A549 (cell line): ENCODE results near the gene KRABD2.

Experiments
- ATAC-seq, 2 experiments: fragments of 200-7000 bp in 1 of 2; fragments of >200 bp in 1 of 2; cut with Nextera tagmentation in 1 of 2; cut with Tn5 transposase in 1 of 2; 3 replicates each; pipeline versions ENCODE4 v1.8.0 to v1.9.1; 2018 to 2020; ENCODE audit warnings: mild to moderate bottlenecking in 1 of 2, moderate library complexity in 1 of 2
- CTCF ChIA-PET: fragments of 300-600 bp; sonication (Branson Sonifier 250); formaldehyde crosslinking; extraction: SDS; loops from one replicate; lab custom pipeline; 2021; ENCODE audit warnings: antibody characterized with exemption, inconsistent platforms; lab: Yijun Ruan, JAX
- POLR2A ChIA-PET: fragments of 350-600 bp; formaldehyde crosslinking; extraction: SDS; loops from one replicate; lab custom pipeline; 2021; ENCODE audit warnings: antibody characterized with exemption, inconsistent platforms; lab: Yijun Ruan, JAX
- DNase-seq, 2 experiments: peaks; one replicate each; pipeline versions ENCODE4 v3.0.0 to v3.0.0-alpha.2; 2011 to 2016; ENCODE audit warnings: low read depth in 1 of 2, low spot score in 1 of 2
- FAIRE-seq: peaks from 2 replicates; lab custom pipeline; 2011; peaks lifted over from hg19 to GRCh38; lab: Jason Lieb, UNC
- H3K27ac ChIP-seq, 2 experiments: fragments of >200 bp; sonication (Bioruptor Twin); formaldehyde crosslinking; 3 replicates each; pipeline ENCODE4 v1.5.1; 2016 to 2017
- H3K4me1 ChIP-seq: fragments of >200 bp; sonication (Bioruptor Twin); formaldehyde crosslinking; 3 replicates; pipeline ENCODE4 v1.6.1; 2016
- H3K4me2 ChIP-seq: fragments of >200 bp; sonication (Bioruptor Twin); formaldehyde crosslinking; 3 replicates; pipeline ENCODE4 v1.6.1; 2016
- H3K4me3 ChIP-seq: fragments of >200 bp; sonication (Bioruptor Twin); formaldehyde crosslinking; 3 replicates; pipeline ENCODE4 v1.5.1; 2016
- H3K9me3 ChIP-seq: fragments of >200 bp; sonication (Bioruptor Twin); formaldehyde crosslinking; 3 replicates; pipeline ENCODE4 v1.6.1; 2016
- BCL3 ChIP-seq: fragments of >200 bp; sonication (Bioruptor Twin); formaldehyde crosslinking; IDR thresholded peaks from 3 replicates; pipeline ENCODE4 v1.6.1; 2016
- CBX8 ChIP-seq: fragments of 200-600 bp; sonication (generic); IDR thresholded peaks from 2 replicates; pipeline ENCODE4 v1.6.1; 2016
- CEBPB ChIP-seq, 2 experiments: fragments of >200 bp in 1 of 2; sonication (Bioruptor Twin) in 1 of 2; formaldehyde crosslinking in 1 of 2; IDR thresholded peaks; 2 replicates each; pipeline ENCODE4 v1.6.1; 2012 to 2016
- CHD2 ChIP-seq: fragments of 150-350 bp; IDR thresholded peaks from 2 replicates; pipeline ENCODE4 v1.6.1; 2014; ENCODE audit warnings: low read length; ENCODE audit not compliant: partially characterized antibody
- EHF ChIP-seq: fragments of 250-450 bp; sonication (Bioruptor Pico); IDR thresholded peaks from 2 replicates; pipeline ENCODE4 v1.5.0; 2020; ENCODE audit warnings: mild to moderate bottlenecking
- HDAC2 ChIP-seq: fragments of 200-600 bp; sonication (generic); IDR thresholded peaks from 2 replicates; pipeline ENCODE4 v1.6.1; 2016
- HEYL ChIP-seq: fragments of 250-450 bp; sonication (Bioruptor Pico); IDR thresholded peaks from 2 replicates; pipeline ENCODE4 v1.8.0; 2021; ENCODE audit warnings: mild to moderate bottlenecking, moderate library complexity
- HOXB13 ChIP-seq: fragments of 250-450 bp; sonication (Bioruptor Pico); IDR thresholded peaks from 2 replicates; pipeline ENCODE4 v1.5.0; 2020; ENCODE audit warnings: low read depth, mild to moderate bottlenecking, moderate library complexity
- JUN ChIP-seq, 2 experiments: fragments of >200 bp; sonication (Bioruptor Twin); formaldehyde crosslinking; IDR thresholded peaks; 2 replicates in 1 of 2; 3 replicates in 1 of 2; pipeline ENCODE4 v1.6.1; 2016 to 2017
- JUNB ChIP-seq: fragments of >200 bp; sonication (Bioruptor Twin); formaldehyde crosslinking; IDR thresholded peaks from 2 replicates; pipeline ENCODE4 v1.6.1; 2016
- KDM1A ChIP-seq: fragments of 200-600 bp; sonication (generic); IDR thresholded peaks from 2 replicates; pipeline ENCODE4 v1.6.1; 2016; ENCODE audit warnings: low read depth, mild to moderate bottlenecking
- MAFK ChIP-seq: fragments of 450-650 bp; IDR thresholded peaks from 2 replicates; pipeline ENCODE4 v1.6.1; 2014; ENCODE audit not compliant: partially characterized antibody
- MAX ChIP-seq: IDR thresholded peaks from 2 replicates; pipeline ENCODE4 v1.6.1; 2012
- NFE2L2 ChIP-seq: fragments of 150-350 bp; conservative IDR thresholded peaks from 2 replicates; pipeline ENCODE4 v1.6.1; 2014; ENCODE audit warnings: low read length
- NPAS2 ChIP-seq: fragments of 250-450 bp; sonication (Bioruptor Pico); IDR thresholded peaks from 2 replicates; pipeline ENCODE4 v1.8.0; 2022; ENCODE audit warnings: mild to moderate bottlenecking, moderate library complexity, borderline replicate concordance
- POLR2A ChIP-seq: IDR thresholded peaks from 2 replicates; pipeline ENCODE4 v1.6.1; 2012; ENCODE audit warnings: mild to moderate bottlenecking, low read length
- POLR2AphosphoS2 ChIP-seq: conservative IDR thresholded peaks from 2 replicates; pipeline ENCODE4 v1.6.1; 2012; ENCODE audit warnings: low read length, improper control_type of control experiment, inconsistent platforms
- RAD21 ChIP-seq, 2 experiments: fragments of >200 bp in 1 of 2; sonication (Bioruptor Twin) in 1 of 2; formaldehyde crosslinking in 1 of 2; IDR thresholded peaks in 1 of 2; conservative IDR thresholded peaks in 1 of 2; 2 replicates in 1 of 2; 3 replicates in 1 of 2; pipeline ENCODE4 v1.6.1; 2012 to 2018; ENCODE audit warnings: inconsistent platforms in 1 of 2
- RARB ChIP-seq: fragments of 250-450 bp; sonication (Bioruptor Pico); IDR thresholded peaks from 2 replicates; pipeline ENCODE4 v1.8.0; 2021; ENCODE audit warnings: mild to moderate bottlenecking, moderate library complexity
- RCOR1 ChIP-seq: fragments of 150-350 bp; IDR thresholded peaks from 2 replicates; pipeline ENCODE4 v1.6.1; 2014; ENCODE audit warnings: antibody characterized with exemption, low read length, low read depth
- REST ChIP-seq: fragments of 200-600 bp; sonication (generic); IDR thresholded peaks from 2 replicates; pipeline ENCODE4 v1.6.1; 2016; ENCODE audit warnings: antibody characterized with exemption, mild to moderate bottlenecking, moderate library complexity
- RNF2 ChIP-seq: fragments of 200-600 bp; sonication (generic); IDR thresholded peaks from 2 replicates; pipeline ENCODE4 v1.6.1; 2016; ENCODE audit warnings: low read depth, mild to moderate bottlenecking, antibody characterized with exemption, moderate library complexity, borderline replicate concordance
- ZC3H11A ChIP-seq: fragments of 450-650 bp; IDR thresholded peaks from 2 replicates; pipeline ENCODE4 v1.6.1; 2014; ENCODE audit warnings: antibody characterized with exemption, mild to moderate bottlenecking
- ZFP36 ChIP-seq: fragments of 450-650 bp; IDR thresholded peaks from 2 replicates; pipeline ENCODE4 v1.6.1; 2014; ENCODE audit warnings: borderline replicate concordance; ENCODE audit not compliant: partially characterized antibody
- ZSCAN20 ChIP-seq: fragments of 250-450 bp; sonication (Bioruptor Pico); IDR thresholded peaks from 2 replicates; pipeline ENCODE4 v1.8.0; 2022; ENCODE audit warnings: mild to moderate bottlenecking, moderate library complexity
- WGBS: methylation state at CpG from one replicate; pipeline ENCODE4 v1.1.6; 2017; ENCODE audit errors: missing lambda C conversion rate; 5-methylcytosine and 5-hydroxymethylcytosine counted together
- TF ChIP-seq, protein P1 (sequence below): IDR thresholded peaks from 2 replicates; pipeline ENCODE4 v1.6.1; 2012; ENCODE audit warnings: low read depth, borderline replicate concordance
- TF ChIP-seq, protein P2 (sequence below): fragments of >200 bp; sonication (Bioruptor Twin); formaldehyde crosslinking; IDR thresholded peaks from 2 replicates; pipeline ENCODE4 v1.6.1; 2016

The KRABD2 gene

DNA sequence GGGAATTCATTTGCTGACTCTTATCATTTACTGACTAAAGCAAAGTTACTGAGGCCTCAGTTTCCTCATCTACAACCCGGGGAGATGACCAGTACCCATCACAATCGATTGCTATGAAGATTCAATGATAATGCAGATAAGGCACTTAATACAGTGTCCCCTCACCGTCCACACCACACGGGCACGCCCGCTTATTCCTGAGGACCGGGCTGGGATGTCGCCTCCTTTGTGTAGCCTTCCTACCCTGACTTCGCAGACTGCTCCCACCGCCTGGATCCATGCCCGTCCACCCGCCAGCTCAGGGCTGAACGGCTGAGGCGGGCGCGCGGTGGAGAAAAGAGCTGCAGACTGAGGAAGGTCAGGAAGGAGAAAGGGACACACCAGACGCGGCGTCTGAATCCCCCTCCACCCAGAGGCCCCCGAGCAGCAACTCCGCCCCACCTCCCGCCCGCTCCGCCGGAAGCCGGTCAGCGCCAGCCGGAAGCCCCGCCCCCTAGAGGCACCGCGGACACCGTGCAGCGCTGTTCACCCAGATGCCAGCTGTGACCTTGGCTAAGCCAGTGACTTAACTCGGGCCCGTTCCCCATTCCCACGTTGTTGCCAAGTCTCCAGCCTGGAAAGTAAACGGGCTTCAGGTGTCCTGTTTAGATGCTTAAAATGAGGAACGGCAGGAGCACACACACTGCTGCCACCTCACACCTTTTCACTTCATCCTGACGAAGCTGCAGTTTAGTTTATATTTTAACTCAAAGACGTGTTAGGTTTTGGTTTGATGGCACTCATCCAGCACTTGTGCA lies at the start of gene KRABD2 (continued):
- TF ChIP-seq ZSCAN20 (CRISPR knock-in tag), result no peak
- no peak for TF ChIP-seq HEYL (CRISPR knock-in tag)
- TF ChIP-seq ZFP36, result no peak
- no peak for TF ChIP-seq KDM1A
- TF ChIP-seq POLR2A, result peak; percentile 93
- no peak for TF ChIP-seq EHF (CRISPR knock-in tag)
- TF ChIP-seq RARB, result peak; percentile 95
- no peak for TF ChIP-seq ZC3H11A
- TF ChIP-seq, protein P1, sequence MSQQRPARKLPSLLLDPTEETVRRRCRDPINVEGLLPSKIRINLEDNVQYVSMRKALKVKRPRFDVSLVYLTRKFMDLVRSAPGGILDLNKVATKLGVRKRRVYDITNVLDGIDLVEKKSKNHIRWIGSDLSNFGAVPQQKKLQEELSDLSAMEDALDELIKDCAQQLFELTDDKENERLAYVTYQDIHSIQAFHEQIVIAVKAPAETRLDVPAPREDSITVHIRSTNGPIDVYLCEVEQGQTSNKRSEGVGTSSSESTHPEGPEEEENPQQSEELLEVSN, result peak; percentile 55; the same call in 1 of the 2 replicates
- no peak for TF ChIP-seq RCOR1
- no peak for TF ChIP-seq CEBPB (IDR thresholded peaks at IDR 0.05)
- peak; percentile 97 for TF ChIP-seq BCL3
- TF ChIP-seq CHD2, result peak; percentile 50
- peak; percentile 89 for TF ChIP-seq MAX
- no peak for TF ChIP-seq NPAS2 (CRISPR knock-in tag)
- peak; percentile 99 for TF ChIP-seq POLR2AphosphoS2
- no peak for TF ChIP-seq RNF2
- no peak for TF ChIP-seq HDAC2
- TF ChIP-seq HOXB13 (CRISPR knock-in tag), result no peak
- no peak for TF ChIP-seq CBX8
- no peak for TF ChIP-seq JUNB
- peak; percentile 98 to 99 for TF ChIP-seq JUN (IDR thresholded peaks at IDR 0.05)
- TF ChIP-seq REST, result peak; percentile 40; the same call in 1 of the 2 replicates
- TF ChIP-seq, protein P2, sequence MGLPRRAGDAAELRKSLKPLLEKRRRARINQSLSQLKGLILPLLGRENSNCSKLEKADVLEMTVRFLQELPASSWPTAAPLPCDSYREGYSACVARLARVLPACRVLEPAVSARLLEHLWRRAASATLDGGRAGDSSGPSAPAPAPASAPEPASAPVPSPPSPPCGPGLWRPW, result no peak

DNA sequence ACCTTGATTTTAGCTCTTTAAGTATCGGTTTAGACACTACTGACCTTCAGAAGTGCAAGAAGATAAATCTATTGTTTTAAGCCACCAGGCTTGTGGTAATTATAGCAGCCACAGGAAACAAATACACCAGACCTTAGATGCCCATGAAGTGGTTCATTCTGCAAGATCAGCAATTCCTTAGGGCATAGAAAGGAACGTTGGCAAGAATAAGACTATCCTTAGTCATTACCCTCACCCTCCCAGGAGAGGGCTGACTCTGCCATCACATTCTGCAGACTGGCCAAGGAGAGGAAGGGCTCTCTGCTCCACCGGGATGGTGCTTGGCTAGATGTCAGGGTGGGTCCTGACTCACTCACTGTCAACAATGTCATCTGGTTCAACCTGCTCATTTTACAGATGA lies 45.1 kb upstream of the KRABD2 start:
- CTCF ChIA-PET, result interaction anchor here (0.6 to 5.5 kb wide), 5 partner anchors 11 to 331 kb away, joined by 3 to 40 read pairs (median 3); no protein-coding TSS in a partner anchor

More for the DNA sequence above, 45.1 kb upstream of the KRABD2 start:
- H3K4me1 ChIP-seq, result peaks cover 43% of the 10 kb centered on the region
- TF ChIP-seq RAD21 (conservative IDR thresholded peaks at IDR 0.05 in 1 of 2, IDR thresholded peaks at IDR 0.05 in 1 of 2) (no peak), MAFK (peak; percentile 99), NFE2L2 (no peak)
- TF ChIP-seq, all 56 proteins: peak for 1
- Histone ChIP-seq H3K27ac (no peak overlapping the region), H3K4me3 (no peak overlapping the region), H3K4me2 (no peak overlapping the region), H3K9me3 (no peaks in the 10 kb centered on the region)
- WGBS, result 28% methylated on average over 3 of the region's 3 CpGs
- DNase-seq (peak in 1 of 2 experiments; percentile 27), FAIRE-seq (peak; percentile 13), ATAC-seq (peak; percentile 44 to 47; a peak in 3 of 6 replicates)
- POLR2A ChIA-PET, result no interaction called here
